GM21515 (cell line): ENCODE data around the gene TRIM71.
"Not testable (repeated sequence)": the region's sequence is repeated elsewhere in the genome, so short reads cannot be mapped to it uniquely, and the experiment has no call there.

Source experiments
- ATAC-seq: cut with Tn5 transposase; IDR thresholded peaks from one replicate; pipeline ENCODE4 v1.9.1; 2021; ENCODE audit not compliant: unreplicated experiment

Gene TRIM71

GRCh38 chr3:32842531-32842931 is 24.7 kb downstream of the TRIM71 start:
- no peak for ATAC-seq

GRCh38 chr3:32842987-32843386 is 25.2 kb downstream of the TRIM71 start:
- no peak for ATAC-seq

GRCh38 chr3:32843510-32844321 is 25.9 kb downstream of the TRIM71 start:
- ATAC-seq: no peak

GRCh38 chr3:32844322-32844654 is 26.5 kb downstream of the TRIM71 start:
- no peak for ATAC-seq

- ATAC-seq: no peak
Measured at GRCh38 chr3:32844914-32845313, 27.1 kb downstream of the TRIM71 start.

- ATAC-seq: not testable (repeated sequence)
Measured at GRCh38 chr3:32845546-32845945, 27.7 kb downstream of the TRIM71 start.

- ATAC-seq: not testable (repeated sequence)
Measured at GRCh38 chr3:32847045-32847444, 29.2 kb downstream of the TRIM71 start.

- ATAC-seq: no peak
Measured at GRCh38 chr3:32847528-32847927, 29.7 kb downstream of the TRIM71 start.

- ATAC-seq: no peak
Measured at GRCh38 chr3:32848215-32848614, 30.4 kb downstream of the TRIM71 start.

GRCh38 chr3:32849046-32849445 is 31.2 kb downstream of the TRIM71 start:
- no peak for ATAC-seq

- no peak for ATAC-seq
Measured at GRCh38 chr3:32850226-32850625, 32.4 kb downstream of the TRIM71 start.

- no peak for ATAC-seq
Measured at GRCh38 chr3:32850636-32851035, 32.8 kb downstream of the TRIM71 start.

GRCh38 chr3:32852146-32852545 is 34.3 kb downstream of the TRIM71 start:
- no peak for ATAC-seq

GRCh38 chr3:32855350-32855953 is 37.7 kb downstream of the TRIM71 start:
- ATAC-seq: no peak

- no peak for ATAC-seq
Measured at GRCh38 chr3:32856355-32856889, 38.6 kb downstream of the TRIM71 start.

GRCh38 chr3:32856901-32857507 is 39.2 kb downstream of the TRIM71 start:
- no peak for ATAC-seq

GRCh38 chr3:32857921-32858320 is 40.1 kb downstream of the TRIM71 start:
- no peak for ATAC-seq

GRCh38 chr3:32859604-32860237 is 41.9 kb downstream of the TRIM71 start:
- ATAC-seq: no peak

- no peak for ATAC-seq
Measured at GRCh38 chr3:32860499-32860898, 42.7 kb downstream of the TRIM71 start.

- no peak for ATAC-seq
Measured at GRCh38 chr3:32861681-32862080, 43.9 kb downstream of the TRIM71 start.

GRCh38 chr3:32862247-32862935 is 44.6 kb downstream of the TRIM71 start:
- no peak for ATAC-seq
